Type B pancreatic cell (in vitro differentiated cells): Measurements from ENCODE around the gene FHDC1. TPM values are rescaled to one million over a fixed set of nuclear protein-coding genes. Genes with fewer than 3 reads are reported as not detected.
A peak's percentile ranks its signal among the peaks of the same experiment; 100 is the strongest.

Experiments used
- DNase-seq: peaks from one replicate; pipeline ENCODE4 v3.0.0; 2021; ENCODE audit warnings: mixed read lengths; ENCODE audit not compliant: unreplicated experiment; ENCODE audit errors: extremely low spot score
- H3K27ac Mint-ChIP-seq: 2 replicates; pipeline ENCODE4 v1.8.0; 2021; ENCODE audit warnings: mild to moderate bottlenecking, mixed read lengths
- H3K27me3 Mint-ChIP-seq: 2 replicates; pipeline ENCODE4 v1.8.0; 2021; ENCODE audit warnings: mixed read lengths
- H3K36me3 Mint-ChIP-seq: 2 replicates; pipeline ENCODE4 v1.8.0; 2021; ENCODE audit warnings: mixed read lengths
- H3K4me1 Mint-ChIP-seq: one replicate; pipeline ENCODE4 v1.8.0; 2021; ENCODE audit warnings: mixed read lengths; ENCODE audit not compliant: unreplicated experiment
- H3K4me3 Mint-ChIP-seq: 2 replicates; pipeline ENCODE4 v1.8.0; 2021; ENCODE audit warnings: mild to moderate bottlenecking, mixed read lengths
- H3K9me3 Mint-ChIP-seq: 2 replicates; pipeline ENCODE4 v1.8.0; 2021; ENCODE audit warnings: mixed read lengths
- CTCF ChIP-seq: fragments of 200-600 bp; sonication (generic); conservative IDR thresholded peaks from 2 replicates; pipeline ENCODE4 v1.5.0; 2021; ENCODE audit warnings: antibody characterized with exemption, mild to moderate bottlenecking
- total RNA-seq: library from RNA; stranded (reverse); gene quantifications from 2 replicates; pipeline ENCODE4 v1.2.1, GENCODE V29; 2021; ENCODE audit warnings: low replicate concordance

The FHDC1 gene
- total RNA-seq, 1 donor from 2014 or later: 23.1 TPM

- Mint-ChIP-seq H3K36me3 (peaks cover 11% of the 10 kb centered on the region), H3K9me3 (no peaks in the 10 kb centered on the region), H3K4me1 (peaks cover 38% of the 10 kb centered on the region), H3K27me3 (peaks cover 29% of the 10 kb centered on the region), H3K27ac (no peak overlapping the region), H3K4me3 (peak overlapping the region; percentile 28)
- DNase-seq: no peak
- TF ChIP-seq CTCF: no peak
Measured at GRCh38 chr4:152941411-152941810, 5.3 kb downstream of the FHDC1 start.

- Mint-ChIP-seq H3K36me3 (peaks cover 14% of the 10 kb centered on the region), H3K4me3 (no peak overlapping the region), H3K27ac (no peak overlapping the region), H3K27me3 (peaks cover 29% of the 10 kb centered on the region), H3K4me1 (peaks cover 43% of the 10 kb centered on the region), H3K9me3 (no peaks in the 10 kb centered on the region)
- DNase-seq: no peak
- no peak for TF ChIP-seq CTCF
Measured at GRCh38 chr4:152942346-152942745, 6.2 kb downstream of the FHDC1 start.

GRCh38 chr4:152943672-152944071 is 7.5 kb downstream of the FHDC1 start:
- no peak for TF ChIP-seq CTCF
- Mint-ChIP-seq H3K27me3 (peaks cover 22% of the 10 kb centered on the region), H3K36me3 (peaks cover 24% of the 10 kb centered on the region), H3K27ac (no peak overlapping the region), H3K9me3 (no peaks in the 10 kb centered on the region), H3K4me3 (peak overlapping the region; percentile 24), H3K4me1 (peaks cover 42% of the 10 kb centered on the region)
- DNase-seq: no peak

GRCh38 chr4:152944666-152945320 is 8.7 kb downstream of the FHDC1 start:
- H3K9me3 Mint-ChIP-seq: no peaks in the 10 kb centered on the region
- TF ChIP-seq CTCF: no peak
- peak overlapping the region; percentile 48 for H3K27ac Mint-ChIP-seq
- H3K36me3 Mint-ChIP-seq: peaks cover 27% of the 10 kb centered on the region
- H3K4me1 Mint-ChIP-seq: peaks cover 39% of the 10 kb centered on the region
- H3K4me3 Mint-ChIP-seq: peak overlapping the region; percentile 21
- H3K27me3 Mint-ChIP-seq: peaks cover 11% of the 10 kb centered on the region
- DNase-seq: no peak

- Mint-ChIP-seq H3K9me3 (no peaks in the 10 kb centered on the region), H3K27me3 (peaks cover 2% of the 10 kb centered on the region), H3K27ac (no peak overlapping the region), H3K4me1 (peaks cover 44% of the 10 kb centered on the region), H3K4me3 (peak overlapping the region; percentile 49), H3K36me3 (peaks cover 25% of the 10 kb centered on the region)
- no peak for DNase-seq
- TF ChIP-seq CTCF: no peak
Measured at GRCh38 chr4:152945639-152946038, 9.5 kb downstream of the FHDC1 start.

GRCh38 chr4:152946446-152946845 is 10.3 kb downstream of the FHDC1 start:
- Mint-ChIP-seq H3K4me1 (peaks cover 51% of the 10 kb centered on the region), H3K4me3 (peak overlapping the region; percentile 58), H3K27ac (peak overlapping the region; percentile 26), H3K36me3 (peaks cover 25% of the 10 kb centered on the region), H3K9me3 (no peaks in the 10 kb centered on the region), H3K27me3 (peaks cover 2% of the 10 kb centered on the region)
- DNase-seq: no peak
- TF ChIP-seq CTCF: no peak
